HEK293 (cell line): ENCODE measurements around the gene FGFR4.

ENCODE experiments used
- GLI4 ChIP-seq: fragments of 450-650 bp; formaldehyde crosslinking; IDR thresholded peaks from 2 replicates; pipeline ENCODE4 v1.5.1; 2016; ENCODE audit warnings: missing biosample characterization, missing genetic modification characterization
- ZFP41 ChIP-seq: fragments of 450-650 bp; formaldehyde crosslinking; IDR thresholded peaks from 2 replicates; pipeline ENCODE4 v1.5.1; 2016; ENCODE audit warnings: missing biosample characterization, missing genetic modification characterization, borderline replicate concordance
- ZNF138 ChIP-seq: fragments of 450-650 bp; formaldehyde crosslinking; IDR thresholded peaks from 2 replicates; pipeline ENCODE4 v1.5.1; 2016; ENCODE audit warnings: missing biosample characterization, missing genetic modification characterization, borderline replicate concordance
- ZNF184 ChIP-seq: fragments of 450-650 bp; IDR thresholded peaks from 2 replicates; pipeline ENCODE4 v1.5.1; 2018; ENCODE audit warnings: missing biosample characterization, mild to moderate bottlenecking, missing genetic modification characterization
- ZNF23 ChIP-seq: fragments of 450-650 bp; formaldehyde crosslinking; IDR thresholded peaks from 2 replicates; pipeline ENCODE4 v1.5.1; 2016; ENCODE audit warnings: missing biosample characterization, missing genetic modification characterization, borderline replicate concordance
- ZNF24 ChIP-seq: fragments of 450-650 bp; formaldehyde crosslinking; IDR thresholded peaks from 2 replicates; pipeline ENCODE4 v1.5.1; 2016; ENCODE audit warnings: missing biosample characterization, missing genetic modification characterization
- ZNF311 ChIP-seq: fragments of 450-650 bp; formaldehyde crosslinking; IDR thresholded peaks from 2 replicates; pipeline ENCODE4 v1.5.1; 2017; ENCODE audit warnings: missing biosample characterization, missing genetic modification characterization, borderline replicate concordance
- ZNF391 ChIP-seq: fragments of 450-650 bp; formaldehyde crosslinking; IDR thresholded peaks from 2 replicates; pipeline ENCODE4 v1.5.1; 2016; ENCODE audit warnings: low read depth, missing biosample characterization, missing genetic modification characterization, borderline replicate concordance
- ZNF629 ChIP-seq: fragments of 450-650 bp; formaldehyde crosslinking; IDR thresholded peaks from 2 replicates; pipeline ENCODE4 v1.5.1; 2017; ENCODE audit warnings: missing biosample characterization, missing genetic modification characterization
- TF ChIP-seq, protein P1 (sequence below): fragments of 450-650 bp; formaldehyde crosslinking; IDR thresholded peaks from 2 replicates; pipeline ENCODE4 v1.5.1; 2016; ENCODE audit warnings: missing biosample characterization, missing genetic modification characterization
- TF ChIP-seq, protein P2 (sequence below): fragments of 450-650 bp; formaldehyde crosslinking; IDR thresholded peaks from 2 replicates; pipeline ENCODE4 v1.5.1; 2016; ENCODE audit warnings: missing biosample characterization, missing genetic modification characterization
- TF ChIP-seq, protein P3 (sequence below): fragments of 450-650 bp; formaldehyde crosslinking; IDR thresholded peaks from 2 replicates; pipeline ENCODE4 v1.5.1; 2016; ENCODE audit warnings: missing biosample characterization, missing genetic modification characterization, low read depth
- TF ChIP-seq, protein P4 (sequence below): fragments of 450-650 bp; formaldehyde crosslinking; IDR thresholded peaks from 2 replicates; pipeline ENCODE4 v1.5.1; 2016; ENCODE audit warnings: missing biosample characterization, missing genetic modification characterization

DNA sequence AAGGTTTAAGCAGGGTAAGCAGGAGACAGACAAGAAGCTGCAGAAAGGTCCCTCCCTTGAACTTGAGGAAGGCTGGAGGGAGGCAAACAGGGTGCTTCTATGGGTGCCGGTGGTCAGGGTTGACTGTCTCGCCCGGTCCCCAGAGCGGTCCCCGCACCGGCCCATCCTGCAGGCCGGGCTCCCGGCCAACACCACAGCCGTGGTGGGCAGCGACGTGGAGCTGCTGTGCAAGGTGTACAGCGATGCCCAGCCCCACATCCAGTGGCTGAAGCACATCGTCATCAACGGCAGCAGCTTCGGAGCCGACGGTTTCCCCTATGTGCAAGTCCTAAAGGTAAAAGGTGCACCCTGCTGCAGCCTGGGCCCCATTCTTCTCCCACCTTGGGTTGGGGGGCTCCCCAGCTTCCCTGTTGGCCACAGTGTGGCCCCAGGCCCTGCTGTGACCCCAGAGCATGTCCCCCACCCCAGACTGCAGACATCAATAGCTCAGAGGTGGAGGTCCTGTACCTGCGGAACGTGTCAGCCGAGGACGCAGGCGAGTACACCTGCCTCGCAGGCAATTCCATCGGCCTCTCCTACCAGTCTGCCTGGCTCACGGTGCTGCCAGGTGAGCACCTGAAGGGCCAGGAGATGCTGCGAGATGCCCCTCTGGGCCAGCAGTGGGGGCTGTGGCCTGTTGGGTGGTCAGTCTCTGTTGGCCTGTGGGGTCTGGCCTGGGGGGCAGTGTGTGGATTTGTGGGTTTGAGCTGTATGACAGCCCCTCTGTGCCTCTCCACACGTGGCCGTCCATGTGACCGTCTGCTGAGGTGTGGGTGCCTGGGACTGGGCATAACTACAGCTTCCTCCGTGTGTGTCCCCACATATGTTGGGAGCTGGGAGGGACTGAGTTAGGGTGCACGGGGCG is 5.7 kb downstream of the FGFR4 start:
- TF ChIP-seq, protein P1, sequence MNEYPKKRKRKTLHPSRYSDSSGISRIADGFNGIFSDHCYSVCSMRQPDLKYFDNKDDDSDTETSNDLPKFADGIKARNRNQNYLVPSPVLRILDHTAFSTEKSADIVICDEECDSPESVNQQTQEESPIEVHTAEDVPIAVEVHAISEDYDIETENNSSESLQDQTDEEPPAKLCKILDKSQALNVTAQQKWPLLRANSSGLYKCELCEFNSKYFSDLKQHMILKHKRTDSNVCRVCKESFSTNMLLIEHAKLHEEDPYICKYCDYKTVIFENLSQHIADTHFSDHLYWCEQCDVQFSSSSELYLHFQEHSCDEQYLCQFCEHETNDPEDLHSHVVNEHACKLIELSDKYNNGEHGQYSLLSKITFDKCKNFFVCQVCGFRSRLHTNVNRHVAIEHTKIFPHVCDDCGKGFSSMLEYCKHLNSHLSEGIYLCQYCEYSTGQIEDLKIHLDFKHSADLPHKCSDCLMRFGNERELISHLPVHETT (tag by site-specific recombination) = no peak
- TF ChIP-seq ZNF24 (tag by site-specific recombination) (no peak), ZFP41 (tag by site-specific recombination) (no peak), ZNF391 (tag by site-specific recombination) (no peak), ZNF629 (tag by site-specific recombination) (no peak), GLI4 (tag by site-specific recombination) (no peak), ZNF184 (tag by site-specific recombination) (no peak), ZNF138 (tag by site-specific recombination) (no peak), ZNF311 (no peak), ZNF23 (tag by site-specific recombination) (no peak)
- TF ChIP-seq, protein P2, sequence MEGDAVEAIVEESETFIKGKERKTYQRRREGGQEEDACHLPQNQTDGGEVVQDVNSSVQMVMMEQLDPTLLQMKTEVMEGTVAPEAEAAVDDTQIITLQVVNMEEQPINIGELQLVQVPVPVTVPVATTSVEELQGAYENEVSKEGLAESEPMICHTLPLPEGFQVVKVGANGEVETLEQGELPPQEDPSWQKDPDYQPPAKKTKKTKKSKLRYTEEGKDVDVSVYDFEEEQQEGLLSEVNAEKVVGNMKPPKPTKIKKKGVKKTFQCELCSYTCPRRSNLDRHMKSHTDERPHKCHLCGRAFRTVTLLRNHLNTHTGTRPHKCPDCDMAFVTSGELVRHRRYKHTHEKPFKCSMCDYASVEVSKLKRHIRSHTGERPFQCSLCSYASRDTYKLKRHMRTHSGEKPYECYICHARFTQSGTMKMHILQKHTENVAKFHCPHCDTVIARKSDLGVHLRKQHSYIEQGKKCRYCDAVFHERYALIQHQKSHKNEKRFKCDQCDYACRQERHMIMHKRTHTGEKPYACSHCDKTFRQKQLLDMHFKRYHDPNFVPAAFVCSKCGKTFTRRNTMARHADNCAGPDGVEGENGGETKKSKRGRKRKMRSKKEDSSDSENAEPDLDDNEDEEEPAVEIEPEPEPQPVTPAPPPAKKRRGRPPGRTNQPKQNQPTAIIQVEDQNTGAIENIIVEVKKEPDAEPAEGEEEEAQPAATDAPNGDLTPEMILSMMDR (tag by site-specific recombination) = no peak
- TF ChIP-seq, protein P3, sequence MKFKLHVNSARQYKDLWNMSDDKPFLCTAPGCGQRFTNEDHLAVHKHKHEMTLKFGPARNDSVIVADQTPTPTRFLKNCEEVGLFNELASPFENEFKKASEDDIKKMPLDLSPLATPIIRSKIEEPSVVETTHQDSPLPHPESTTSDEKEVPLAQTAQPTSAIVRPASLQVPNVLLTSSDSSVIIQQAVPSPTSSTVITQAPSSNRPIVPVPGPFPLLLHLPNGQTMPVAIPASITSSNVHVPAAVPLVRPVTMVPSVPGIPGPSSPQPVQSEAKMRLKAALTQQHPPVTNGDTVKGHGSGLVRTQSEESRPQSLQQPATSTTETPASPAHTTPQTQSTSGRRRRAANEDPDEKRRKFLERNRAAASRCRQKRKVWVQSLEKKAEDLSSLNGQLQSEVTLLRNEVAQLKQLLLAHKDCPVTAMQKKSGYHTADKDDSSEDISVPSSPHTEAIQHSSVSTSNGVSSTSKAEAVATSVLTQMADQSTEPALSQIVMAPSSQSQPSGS (tag by site-specific recombination) = no peak
- TF ChIP-seq, protein P4, sequence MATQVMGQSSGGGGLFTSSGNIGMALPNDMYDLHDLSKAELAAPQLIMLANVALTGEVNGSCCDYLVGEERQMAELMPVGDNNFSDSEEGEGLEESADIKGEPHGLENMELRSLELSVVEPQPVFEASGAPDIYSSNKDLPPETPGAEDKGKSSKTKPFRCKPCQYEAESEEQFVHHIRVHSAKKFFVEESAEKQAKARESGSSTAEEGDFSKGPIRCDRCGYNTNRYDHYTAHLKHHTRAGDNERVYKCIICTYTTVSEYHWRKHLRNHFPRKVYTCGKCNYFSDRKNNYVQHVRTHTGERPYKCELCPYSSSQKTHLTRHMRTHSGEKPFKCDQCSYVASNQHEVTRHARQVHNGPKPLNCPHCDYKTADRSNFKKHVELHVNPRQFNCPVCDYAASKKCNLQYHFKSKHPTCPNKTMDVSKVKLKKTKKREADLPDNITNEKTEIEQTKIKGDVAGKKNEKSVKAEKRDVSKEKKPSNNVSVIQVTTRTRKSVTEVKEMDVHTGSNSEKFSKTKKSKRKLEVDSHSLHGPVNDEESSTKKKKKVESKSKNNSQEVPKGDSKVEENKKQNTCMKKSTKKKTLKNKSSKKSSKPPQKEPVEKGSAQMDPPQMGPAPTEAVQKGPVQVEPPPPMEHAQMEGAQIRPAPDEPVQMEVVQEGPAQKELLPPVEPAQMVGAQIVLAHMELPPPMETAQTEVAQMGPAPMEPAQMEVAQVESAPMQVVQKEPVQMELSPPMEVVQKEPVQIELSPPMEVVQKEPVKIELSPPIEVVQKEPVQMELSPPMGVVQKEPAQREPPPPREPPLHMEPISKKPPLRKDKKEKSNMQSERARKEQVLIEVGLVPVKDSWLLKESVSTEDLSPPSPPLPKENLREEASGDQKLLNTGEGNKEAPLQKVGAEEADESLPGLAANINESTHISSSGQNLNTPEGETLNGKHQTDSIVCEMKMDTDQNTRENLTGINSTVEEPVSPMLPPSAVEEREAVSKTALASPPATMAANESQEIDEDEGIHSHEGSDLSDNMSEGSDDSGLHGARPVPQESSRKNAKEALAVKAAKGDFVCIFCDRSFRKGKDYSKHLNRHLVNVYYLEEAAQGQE = no peak
